ENCODE results near the gene CADPS2. TPM values are rescaled to one million over a fixed set of nuclear protein-coding genes. Genes with fewer than 3 reads are reported as not detected.
A peak's percentile ranks its signal among the peaks of the same experiment; 100 is the strongest.

The CADPS2 gene
- total and polyA plus RNA-seq, 10 of the 15 experiments (the other 5 are each of a cell fraction or from before 2014, with no cell fraction given): 0.05 to 7.5 (median 0.25) TPM

DNA sequence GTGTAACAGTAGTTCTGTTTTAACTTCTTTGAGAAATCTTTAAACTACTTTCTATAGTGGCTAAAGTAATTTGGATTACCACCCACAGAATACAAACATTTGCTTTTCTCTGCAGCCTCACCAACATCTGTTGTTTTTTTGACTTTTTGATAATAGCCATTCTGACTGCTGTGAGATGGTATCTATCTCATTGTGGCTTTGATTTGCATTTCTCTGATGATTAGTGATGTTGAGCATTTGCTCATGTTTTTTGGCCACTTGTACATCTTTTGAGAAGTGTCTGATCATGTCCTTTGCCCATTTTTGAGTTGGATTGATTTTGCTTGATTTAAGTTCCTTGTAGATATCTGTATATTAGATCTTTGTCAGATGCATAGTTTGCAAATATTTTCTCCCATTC is 254.0 kb downstream of the CADPS2 start (continued):
- TF ChIP-seq, protein P1, sequence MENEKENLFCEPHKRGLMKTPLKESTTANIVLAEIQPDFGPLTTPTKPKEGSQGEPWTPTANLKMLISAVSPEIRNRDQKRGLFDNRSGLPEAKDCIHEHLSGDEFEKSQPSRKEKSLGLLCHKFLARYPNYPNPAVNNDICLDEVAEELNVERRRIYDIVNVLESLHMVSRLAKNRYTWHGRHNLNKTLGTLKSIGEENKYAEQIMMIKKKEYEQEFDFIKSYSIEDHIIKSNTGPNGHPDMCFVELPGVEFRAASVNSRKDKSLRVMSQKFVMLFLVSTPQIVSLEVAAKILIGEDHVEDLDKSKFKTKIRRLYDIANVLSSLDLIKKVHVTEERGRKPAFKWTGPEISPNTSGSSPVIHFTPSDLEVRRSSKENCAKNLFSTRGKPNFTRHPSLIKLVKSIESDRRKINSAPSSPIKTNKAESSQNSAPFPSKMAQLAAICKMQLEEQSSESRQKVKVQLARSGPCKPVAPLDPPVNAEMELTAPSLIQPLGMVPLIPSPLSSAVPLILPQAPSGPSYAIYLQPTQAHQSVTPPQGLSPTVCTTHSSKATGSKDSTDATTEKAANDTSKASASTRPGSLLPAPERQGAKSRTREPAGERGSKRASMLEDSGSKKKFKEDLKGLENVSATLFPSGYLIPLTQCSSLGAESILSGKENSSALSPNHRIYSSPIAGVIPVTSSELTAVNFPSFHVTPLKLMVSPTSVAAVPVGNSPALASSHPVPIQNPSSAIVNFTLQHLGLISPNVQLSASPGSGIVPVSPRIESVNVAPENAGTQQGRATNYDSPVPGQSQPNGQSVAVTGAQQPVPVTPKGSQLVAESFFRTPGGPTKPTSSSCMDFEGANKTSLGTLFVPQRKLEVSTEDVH (IDR thresholded peaks at IDR 0.05; ENCODE audit: low read depth, partially characterized antibody): no peak
- TF ChIP-seq, protein P2, sequence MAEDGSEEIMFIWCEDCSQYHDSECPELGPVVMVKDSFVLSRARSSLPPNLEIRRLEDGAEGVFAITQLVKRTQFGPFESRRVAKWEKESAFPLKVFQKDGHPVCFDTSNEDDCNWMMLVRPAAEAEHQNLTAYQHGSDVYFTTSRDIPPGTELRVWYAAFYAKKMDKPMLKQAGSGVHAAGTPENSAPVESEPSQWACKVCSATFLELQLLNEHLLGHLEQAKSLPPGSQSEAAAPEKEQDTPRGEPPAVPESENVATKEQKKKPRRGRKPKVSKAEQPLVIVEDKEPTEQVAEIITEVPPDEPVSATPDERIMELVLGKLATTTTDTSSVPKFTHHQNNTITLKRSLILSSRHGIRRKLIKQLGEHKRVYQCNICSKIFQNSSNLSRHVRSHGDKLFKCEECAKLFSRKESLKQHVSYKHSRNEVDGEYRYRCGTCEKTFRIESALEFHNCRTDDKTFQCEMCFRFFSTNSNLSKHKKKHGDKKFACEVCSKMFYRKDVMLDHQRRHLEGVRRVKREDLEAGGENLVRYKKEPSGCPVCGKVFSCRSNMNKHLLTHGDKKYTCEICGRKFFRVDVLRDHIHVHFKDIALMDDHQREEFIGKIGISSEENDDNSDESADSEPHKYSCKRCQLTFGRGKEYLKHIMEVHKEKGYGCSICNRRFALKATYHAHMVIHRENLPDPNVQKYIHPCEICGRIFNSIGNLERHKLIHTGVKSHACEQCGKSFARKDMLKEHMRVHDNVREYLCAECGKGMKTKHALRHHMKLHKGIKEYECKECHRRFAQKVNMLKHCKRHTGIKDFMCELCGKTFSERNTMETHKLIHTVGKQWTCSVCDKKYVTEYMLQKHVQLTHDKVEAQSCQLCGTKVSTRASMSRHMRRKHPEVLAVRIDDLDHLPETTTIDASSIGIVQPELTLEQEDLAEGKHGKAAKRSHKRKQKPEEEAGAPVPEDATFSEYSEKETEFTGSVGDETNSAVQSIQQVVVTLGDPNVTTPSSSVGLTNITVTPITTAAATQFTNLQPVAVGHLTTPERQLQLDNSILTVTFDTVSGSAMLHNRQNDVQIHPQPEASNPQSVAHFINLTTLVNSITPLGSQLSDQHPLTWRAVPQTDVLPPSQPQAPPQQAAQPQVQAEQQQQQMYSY (CRISPR knock-in tag; IDR thresholded peaks at IDR 0.05): no peak
- TF ChIP-seq ATF7 (IDR thresholded peaks at IDR 0.05; ENCODE audit: low read depth) (peak; percentile 57), MYB (IDR thresholded peaks at IDR 0.05; ENCODE audit: borderline replicate concordance, low read depth, low read length) (no peak), SREBF1 (IDR thresholded peaks at IDR 0.05; ENCODE audit: low read length) (no peak), NR2C1 (IDR thresholded peaks at IDR 0.05) (no peak), HDGF (IDR thresholded peaks at IDR 0.05) (no peak), ZNF24 (IDR thresholded peaks at IDR 0.05) (0 out of 2 replicates have a peak, but pooled peaks have one; percentile 17), POU2F2 (IDR thresholded peaks at IDR 0.05; ENCODE audit: borderline replicate concordance, low read depth, low read length) (no peak), GABPA (IDR thresholded peaks at IDR 0.05; ENCODE audit: low read depth) (no peak), PML (IDR thresholded peaks at IDR 0.05; ENCODE audit: low read length) (no peak), SPI1 (IDR thresholded peaks at IDR 0.05; ENCODE audit: borderline replicate concordance, insufficient read depth, low read depth, low read length) (no peak)
- TF ChIP-seq, protein P3, sequence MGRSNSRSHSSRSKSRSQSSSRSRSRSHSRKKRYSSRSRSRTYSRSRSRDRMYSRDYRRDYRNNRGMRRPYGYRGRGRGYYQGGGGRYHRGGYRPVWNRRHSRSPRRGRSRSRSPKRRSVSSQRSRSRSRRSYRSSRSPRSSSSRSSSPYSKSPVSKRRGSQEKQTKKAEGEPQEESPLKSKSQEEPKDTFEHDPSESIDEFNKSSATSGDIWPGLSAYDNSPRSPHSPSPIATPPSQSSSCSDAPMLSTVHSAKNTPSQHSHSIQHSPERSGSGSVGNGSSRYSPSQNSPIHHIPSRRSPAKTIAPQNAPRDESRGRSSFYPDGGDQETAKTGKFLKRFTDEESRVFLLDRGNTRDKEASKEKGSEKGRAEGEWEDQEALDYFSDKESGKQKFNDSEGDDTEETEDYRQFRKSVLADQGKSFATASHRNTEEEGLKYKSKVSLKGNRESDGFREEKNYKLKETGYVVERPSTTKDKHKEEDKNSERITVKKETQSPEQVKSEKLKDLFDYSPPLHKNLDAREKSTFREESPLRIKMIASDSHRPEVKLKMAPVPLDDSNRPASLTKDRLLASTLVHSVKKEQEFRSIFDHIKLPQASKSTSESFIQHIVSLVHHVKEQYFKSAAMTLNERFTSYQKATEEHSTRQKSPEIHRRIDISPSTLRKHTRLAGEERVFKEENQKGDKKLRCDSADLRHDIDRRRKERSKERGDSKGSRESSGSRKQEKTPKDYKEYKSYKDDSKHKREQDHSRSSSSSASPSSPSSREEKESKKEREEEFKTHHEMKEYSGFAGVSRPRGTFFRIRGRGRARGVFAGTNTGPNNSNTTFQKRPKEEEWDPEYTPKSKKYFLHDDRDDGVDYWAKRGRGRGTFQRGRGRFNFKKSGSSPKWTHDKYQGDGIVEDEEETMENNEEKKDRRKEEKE (IDR thresholded peaks at IDR 0.05): no peak
- TF ChIP-seq, protein P4, sequence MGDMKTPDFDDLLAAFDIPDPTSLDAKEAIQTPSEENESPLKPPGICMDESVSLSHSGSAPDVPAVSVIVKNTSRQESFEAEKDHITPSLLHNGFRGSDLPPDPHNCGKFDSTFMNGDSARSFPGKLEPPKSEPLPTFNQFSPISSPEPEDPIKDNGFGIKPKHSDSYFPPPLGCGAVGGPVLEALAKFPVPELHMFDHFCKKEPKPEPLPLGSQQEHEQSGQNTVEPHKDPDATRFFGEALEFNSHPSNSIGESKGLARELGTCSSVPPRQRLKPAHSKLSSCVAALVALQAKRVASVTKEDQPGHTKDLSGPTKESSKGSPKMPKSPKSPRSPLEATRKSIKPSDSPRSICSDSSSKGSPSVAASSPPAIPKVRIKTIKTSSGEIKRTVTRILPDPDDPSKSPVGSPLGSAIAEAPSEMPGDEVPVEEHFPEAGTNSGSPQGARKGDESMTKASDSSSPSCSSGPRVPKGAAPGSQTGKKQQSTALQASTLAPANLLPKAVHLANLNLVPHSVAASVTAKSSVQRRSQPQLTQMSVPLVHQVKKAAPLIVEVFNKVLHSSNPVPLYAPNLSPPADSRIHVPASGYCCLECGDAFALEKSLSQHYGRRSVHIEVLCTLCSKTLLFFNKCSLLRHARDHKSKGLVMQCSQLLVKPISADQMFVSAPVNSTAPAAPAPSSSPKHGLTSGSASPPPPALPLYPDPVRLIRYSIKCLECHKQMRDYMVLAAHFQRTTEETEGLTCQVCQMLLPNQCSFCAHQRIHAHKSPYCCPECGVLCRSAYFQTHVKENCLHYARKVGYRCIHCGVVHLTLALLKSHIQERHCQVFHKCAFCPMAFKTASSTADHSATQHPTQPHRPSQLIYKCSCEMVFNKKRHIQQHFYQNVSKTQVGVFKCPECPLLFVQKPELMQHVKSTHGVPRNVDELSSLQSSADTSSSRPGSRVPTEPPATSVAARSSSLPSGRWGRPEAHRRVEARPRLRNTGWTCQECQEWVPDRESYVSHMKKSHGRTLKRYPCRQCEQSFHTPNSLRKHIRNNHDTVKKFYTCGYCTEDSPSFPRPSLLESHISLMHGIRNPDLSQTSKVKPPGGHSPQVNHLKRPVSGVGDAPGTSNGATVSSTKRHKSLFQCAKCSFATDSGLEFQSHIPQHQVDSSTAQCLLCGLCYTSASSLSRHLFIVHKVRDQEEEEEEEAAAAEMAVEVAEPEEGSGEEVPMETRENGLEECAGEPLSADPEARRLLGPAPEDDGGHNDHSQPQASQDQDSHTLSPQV (IDR thresholded peaks at IDR 0.05): no peak
- TF ChIP-seq, protein P5, sequence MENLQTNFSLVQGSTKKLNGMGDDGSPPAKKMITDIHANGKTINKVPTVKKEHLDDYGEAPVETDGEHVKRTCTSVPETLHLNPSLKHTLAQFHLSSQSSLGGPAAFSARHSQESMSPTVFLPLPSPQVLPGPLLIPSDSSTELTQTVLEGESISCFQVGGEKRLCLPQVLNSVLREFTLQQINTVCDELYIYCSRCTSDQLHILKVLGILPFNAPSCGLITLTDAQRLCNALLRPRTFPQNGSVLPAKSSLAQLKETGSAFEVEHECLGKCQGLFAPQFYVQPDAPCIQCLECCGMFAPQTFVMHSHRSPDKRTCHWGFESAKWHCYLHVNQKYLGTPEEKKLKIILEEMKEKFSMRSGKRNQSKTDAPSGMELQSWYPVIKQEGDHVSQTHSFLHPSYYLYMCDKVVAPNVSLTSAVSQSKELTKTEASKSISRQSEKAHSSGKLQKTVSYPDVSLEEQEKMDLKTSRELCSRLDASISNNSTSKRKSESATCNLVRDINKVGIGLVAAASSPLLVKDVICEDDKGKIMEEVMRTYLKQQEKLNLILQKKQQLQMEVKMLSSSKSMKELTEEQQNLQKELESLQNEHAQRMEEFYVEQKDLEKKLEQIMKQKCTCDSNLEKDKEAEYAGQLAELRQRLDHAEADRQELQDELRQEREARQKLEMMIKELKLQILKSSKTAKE (IDR thresholded peaks at IDR 0.05; ENCODE audit: low read depth, poor library complexity, severe bottlenecking): no peak
